GM21825 (cell line): ENCODE results near the gene FAHD2B.
"Not testable (repeated sequence)": the region's sequence is repeated elsewhere in the genome, so short reads cannot be mapped to it uniquely, and the experiment has no call there.

Experiments used
- ATAC-seq: cut with Tn5 transposase; IDR thresholded peaks from one replicate; pipeline ENCODE4 v1.9.1; 2021; ENCODE audit warnings: mild to moderate bottlenecking, moderate library complexity; ENCODE audit not compliant: unreplicated experiment

The FAHD2B gene

GRCh38 chr2:97094772-97095611 is at the start of gene FAHD2B:
TSS of gene FAHD2B (minus strand) at chr2:97094882. CDS start at chr2:97091706, 3,176 bp downstream.
- peak; percentile 93 for ATAC-seq

- ATAC-seq, result not testable (repeated sequence)
Observed at GRCh38 chr2:97144016-97144415, 49.3 kb upstream of the FAHD2B start.

GRCh38 chr2:97129090-97129489 is 34.4 kb upstream of the FAHD2B start:
- not testable (repeated sequence) for ATAC-seq

DNA sequence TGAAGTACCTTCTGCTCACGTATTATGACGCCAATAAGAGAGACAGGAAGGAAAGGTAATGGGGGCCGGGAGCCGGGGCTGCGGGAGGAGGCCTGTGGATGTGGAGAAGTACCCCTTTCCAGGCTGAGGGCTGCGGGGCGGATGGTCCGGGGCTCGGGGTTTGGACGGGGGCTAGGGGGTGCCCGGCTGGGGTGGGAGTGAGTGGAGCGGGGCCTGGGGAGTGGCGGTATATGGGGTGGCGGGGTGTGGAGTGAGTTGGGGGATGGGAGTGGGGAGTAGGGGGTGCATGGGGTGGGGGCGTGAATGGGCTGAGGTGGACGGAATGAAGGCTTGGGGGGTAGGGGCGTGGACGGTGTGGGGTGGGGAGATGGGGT is 19.2 kb upstream of the FAHD2B start:
- ATAC-seq, result not testable (repeated sequence)

GRCh38 chr2:97113050-97113881 is 18.6 kb upstream of the FAHD2B start, which contains the start of gene ANKRD36:
TSS of gene ANKRD36 (plus strand) at chr2:97113153. CDS start at chr2:97113740, 587 bp downstream.
- ATAC-seq, result peak; percentile 90

DNA sequence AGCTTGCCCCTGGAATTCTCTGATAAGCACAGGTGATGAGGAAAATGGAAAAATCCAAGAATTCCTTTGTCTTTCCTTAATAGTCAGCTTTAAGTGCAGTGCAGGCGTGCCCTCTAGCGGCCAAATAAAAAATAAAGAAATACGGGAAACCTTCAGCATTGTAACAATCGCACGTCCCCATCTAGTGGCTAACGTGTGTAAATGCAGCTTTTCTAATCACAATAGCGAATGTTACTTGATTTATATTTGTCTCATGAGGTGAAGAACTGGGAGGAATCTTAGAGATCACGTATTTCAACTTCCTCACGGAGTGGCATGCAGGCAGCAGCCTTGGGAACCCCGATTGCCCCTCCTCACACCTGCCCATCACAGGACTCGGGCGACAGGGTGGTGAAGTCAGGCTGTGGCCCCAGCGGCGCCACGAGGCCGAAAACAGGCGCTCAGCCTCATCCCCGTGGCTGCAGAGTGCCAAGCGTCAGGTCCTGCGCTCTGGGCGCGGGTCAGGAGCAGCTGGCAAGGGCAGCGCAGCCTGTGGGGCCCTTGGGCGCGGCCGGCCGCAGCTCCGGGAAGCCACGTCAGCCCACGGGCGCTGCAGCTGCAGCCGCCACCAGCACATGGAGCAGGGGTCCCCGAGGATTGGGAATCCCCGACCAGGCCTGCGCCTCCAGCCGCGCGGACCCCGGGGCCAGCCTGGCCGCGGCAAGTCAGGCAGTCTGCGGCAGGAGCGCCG is 17.8 kb upstream of the FAHD2B start:
- peak; percentile 50 for ATAC-seq

DNA sequence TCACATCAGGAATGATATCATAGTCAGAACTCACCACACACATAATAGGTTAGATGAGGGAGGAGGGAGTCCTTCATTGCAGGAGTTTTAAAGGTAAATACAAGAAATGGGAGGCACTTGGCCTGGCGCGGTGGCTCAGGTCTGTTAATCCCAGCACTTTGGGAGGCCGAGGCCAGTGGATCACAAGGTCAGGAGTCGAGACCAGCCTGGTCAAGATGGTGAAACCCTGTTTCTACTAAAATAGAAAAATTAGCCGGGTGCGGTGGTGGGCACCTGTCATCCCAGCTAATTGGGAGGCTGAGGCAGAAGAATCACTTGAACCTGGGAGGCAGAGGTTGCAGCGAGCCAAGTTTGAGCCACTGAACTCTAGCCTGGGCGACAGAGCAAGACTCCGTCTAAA is 16.6 kb upstream of the FAHD2B start:
- not testable (repeated sequence) for ATAC-seq

DNA sequence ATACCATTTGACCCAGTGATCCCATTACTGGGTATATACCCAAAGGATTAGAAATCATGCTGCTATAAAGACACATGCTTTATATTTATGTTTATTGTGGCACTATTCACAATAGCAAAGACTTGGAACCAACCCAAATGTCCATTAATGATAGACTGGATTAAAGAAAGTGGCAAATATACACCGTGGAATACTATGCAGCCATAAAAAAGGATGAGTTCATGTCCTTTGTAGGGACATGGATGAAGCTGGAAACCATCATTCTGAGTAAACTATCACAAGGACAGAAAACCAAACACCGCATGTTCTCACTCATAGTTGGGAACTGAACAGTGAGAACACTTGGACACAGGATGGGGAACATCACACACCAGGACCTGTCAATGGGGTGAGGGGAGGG is 12.2 kb upstream of the FAHD2B start:
- not testable (repeated sequence) for ATAC-seq

DNA sequence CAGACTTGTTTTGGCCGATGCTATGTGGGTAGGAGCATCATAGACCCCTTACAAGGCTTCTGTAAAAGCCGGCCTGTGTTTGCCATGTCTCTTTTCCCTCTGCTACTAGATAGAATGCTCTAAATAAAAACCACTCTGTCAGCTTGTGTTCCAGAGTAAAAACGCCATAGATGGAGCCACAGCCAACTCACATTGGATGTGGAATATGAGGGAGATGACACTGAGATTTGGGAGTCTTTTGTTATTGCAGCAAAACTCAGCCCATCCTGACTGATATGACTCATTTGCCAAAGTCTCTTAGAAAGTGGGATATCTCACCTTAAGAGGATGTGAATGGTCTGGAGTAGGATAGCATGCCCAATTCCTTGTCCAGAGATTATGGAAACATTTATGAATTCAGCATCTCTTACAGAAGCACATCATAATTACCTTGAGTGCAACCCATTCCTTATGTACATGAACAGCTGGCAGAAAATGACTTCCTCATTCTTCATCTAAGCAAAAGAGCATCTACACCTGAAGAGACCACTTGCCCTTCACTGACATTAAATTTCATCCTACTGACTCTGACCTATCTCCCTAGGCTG is 4.2 kb upstream of the FAHD2B start:
- ATAC-seq, result not testable (repeated sequence)

- ATAC-seq, result no peak
Observed at GRCh38 chr2:97095661-97096060, 979 bp upstream of the FAHD2B start.

DNA sequence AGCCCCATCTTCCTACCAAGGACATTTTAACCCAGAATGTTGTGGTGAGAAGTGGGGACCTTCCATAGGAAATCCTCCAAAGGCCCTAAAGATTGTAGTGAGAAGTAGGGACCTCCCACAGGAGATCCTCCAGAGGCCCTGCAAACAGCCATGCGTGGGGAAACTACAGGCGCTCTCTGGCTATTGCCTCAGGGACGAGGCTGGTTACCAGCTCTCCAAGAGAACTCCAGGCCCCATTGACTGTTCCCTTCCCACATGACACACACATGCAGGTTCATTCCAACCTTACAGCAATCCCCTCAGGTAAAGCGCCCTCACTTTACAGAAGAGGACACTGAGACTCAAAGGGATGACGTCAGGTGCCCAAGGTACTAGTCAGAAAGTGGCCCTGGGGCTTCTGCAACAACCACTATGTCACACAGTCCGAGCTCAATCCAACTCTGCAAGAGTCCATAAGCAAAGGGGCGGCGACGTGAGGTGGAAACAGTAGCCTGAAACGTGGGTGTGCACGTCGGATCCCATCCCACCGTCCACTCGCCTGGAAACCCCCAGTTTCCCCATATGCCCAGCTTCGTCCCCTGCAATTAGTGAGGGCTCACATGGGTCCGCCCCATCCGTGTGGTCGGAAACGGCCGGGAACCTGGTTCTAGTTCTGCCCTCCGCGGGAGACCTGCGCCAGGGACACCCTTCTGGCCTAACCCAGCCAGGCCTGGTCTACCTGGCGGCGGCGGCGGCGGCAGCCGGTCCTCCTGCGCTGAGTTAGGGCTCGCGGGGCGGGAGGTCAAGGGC is 505 bp downstream of the FAHD2B start:
- ATAC-seq, result peak; percentile 45

GRCh38 chr2:97092946-97093345 is 1.7 kb downstream of the FAHD2B start:
- ATAC-seq, result not testable (repeated sequence)

- not testable (repeated sequence) for ATAC-seq
Observed at GRCh38 chr2:97088706-97089105, 6.0 kb downstream of the FAHD2B start.

- ATAC-seq, result not testable (repeated sequence)
Observed at GRCh38 chr2:97085093-97085492, 9.6 kb downstream of the FAHD2B start.

- not testable (repeated sequence) for ATAC-seq
Observed at GRCh38 chr2:97083516-97083915, 11.2 kb downstream of the FAHD2B start.

DNA sequence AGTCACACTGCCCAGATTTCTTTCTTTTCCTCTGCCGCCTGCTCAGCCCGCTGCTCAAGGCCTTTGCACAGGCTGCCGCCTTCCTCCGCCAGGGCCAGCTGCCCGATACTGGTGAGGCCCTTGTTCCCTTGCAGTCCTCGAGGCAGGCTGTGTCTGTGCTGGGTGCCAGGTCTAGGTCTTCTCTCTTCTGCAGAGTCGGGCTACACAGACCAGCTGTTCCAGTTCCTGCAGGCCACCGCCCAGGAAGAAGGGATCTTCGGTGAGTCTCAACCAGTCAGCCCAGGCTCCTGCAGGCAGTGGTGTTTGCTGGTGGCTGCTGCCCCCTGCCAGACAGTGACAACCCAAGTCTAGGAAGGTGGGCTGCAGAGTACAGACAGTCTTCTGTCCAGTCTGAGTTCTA is 12.5 kb downstream of the FAHD2B start:
- ATAC-seq, result not testable (repeated sequence)

DNA sequence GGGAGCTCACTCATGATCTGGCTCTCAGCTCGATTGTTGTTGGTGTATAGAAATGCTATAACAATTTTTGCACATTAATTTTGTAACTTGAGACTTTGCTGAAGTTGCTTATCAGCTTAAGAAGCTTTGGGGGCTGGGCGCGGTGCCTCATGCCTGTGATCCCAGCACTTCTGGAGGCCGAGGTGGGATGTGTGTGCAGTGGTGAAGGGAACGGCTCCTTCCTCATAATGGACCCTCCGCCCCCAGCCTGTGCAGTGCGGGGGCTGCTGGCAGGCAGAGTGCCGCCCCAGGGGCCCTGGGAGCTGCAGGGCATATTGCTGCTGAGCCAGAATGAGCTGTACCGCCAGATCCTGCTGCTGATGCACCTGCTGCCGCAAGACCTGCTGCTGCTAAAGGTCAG is 13.8 kb downstream of the FAHD2B start:
- not testable (repeated sequence) for ATAC-seq

GRCh38 chr2:97077213-97077612 is 17.5 kb downstream of the FAHD2B start:
- not testable (repeated sequence) for ATAC-seq

- ATAC-seq, result not testable (repeated sequence)
Observed at GRCh38 chr2:97070915-97071314, 23.8 kb downstream of the FAHD2B start.

GRCh38 chr2:97068722-97069121 is 26.0 kb downstream of the FAHD2B start:
- ATAC-seq, result not testable (repeated sequence)
